GM18499 (cell line): ENCODE results near the gene B4GALT5.
A peak's percentile ranks its signal among the peaks of the same experiment; 100 is the strongest.

ENCODE experiments used
- ATAC-seq: cut with Tn5 transposase; IDR thresholded peaks from one replicate; pipeline ENCODE4 v1.9.1; 2021; ENCODE audit warnings: moderate number of reproducible peaks; ENCODE audit not compliant: insufficient read depth, unreplicated experiment

The B4GALT5 gene

DNA sequence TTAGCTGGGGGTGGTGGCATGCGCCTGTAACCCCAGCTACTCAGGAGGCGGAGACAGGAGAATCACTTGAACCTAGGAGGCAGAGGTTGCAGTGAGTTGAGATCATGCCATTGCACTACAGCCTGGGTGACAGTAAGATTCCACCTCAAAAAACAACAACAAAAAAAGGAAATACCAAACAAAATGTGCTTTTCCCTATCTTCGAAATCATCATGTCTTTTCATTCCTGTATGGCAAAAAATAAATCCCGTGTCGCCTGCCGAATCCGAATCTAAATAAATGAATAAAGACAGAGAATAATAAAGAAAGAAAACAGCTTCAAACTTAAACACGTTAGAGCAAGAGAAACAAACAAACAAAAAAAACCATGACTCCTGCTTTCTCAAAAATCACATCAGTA lies 11.8 kb downstream of the B4GALT5 start:
- ATAC-seq: no peak

- no peak for ATAC-seq
Measured at GRCh38 chr20:49701241-49701790, 12.4 kb downstream of the B4GALT5 start.

DNA sequence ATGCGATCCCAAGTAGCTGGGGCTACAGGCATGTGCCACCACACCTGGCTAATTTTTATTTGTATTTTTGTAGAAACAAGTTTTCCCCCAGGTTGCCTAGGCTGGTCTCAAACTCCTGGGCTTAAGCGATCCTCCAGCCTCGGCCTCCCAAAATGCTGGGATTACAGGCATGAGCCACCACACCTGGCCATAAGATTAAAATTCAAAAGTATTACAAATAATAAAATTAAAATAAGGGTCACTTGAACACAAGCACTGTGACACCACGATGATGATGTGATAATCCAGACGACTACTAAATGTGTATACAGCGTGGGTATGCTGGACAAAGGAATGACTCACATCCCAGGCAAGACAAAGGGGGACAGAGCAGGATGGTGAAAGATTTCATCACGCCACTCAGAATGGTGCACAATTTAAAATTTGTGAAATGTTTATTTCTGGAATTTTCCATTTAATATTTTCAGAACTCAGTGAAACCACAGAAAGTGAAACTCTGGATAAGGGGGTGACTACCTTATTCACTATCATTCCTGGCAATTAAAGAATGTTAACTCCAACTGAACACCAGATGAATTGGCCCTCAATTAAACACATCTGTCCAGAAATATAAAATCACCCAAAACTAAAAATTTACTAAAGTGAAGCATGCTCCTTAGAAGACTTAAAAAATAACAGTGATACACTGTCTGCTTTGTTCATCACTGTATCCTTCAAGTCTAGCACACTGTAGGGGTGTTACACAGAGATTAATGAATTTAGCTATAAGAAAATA lies 13.1 kb downstream of the B4GALT5 start:
- no peak for ATAC-seq

DNA sequence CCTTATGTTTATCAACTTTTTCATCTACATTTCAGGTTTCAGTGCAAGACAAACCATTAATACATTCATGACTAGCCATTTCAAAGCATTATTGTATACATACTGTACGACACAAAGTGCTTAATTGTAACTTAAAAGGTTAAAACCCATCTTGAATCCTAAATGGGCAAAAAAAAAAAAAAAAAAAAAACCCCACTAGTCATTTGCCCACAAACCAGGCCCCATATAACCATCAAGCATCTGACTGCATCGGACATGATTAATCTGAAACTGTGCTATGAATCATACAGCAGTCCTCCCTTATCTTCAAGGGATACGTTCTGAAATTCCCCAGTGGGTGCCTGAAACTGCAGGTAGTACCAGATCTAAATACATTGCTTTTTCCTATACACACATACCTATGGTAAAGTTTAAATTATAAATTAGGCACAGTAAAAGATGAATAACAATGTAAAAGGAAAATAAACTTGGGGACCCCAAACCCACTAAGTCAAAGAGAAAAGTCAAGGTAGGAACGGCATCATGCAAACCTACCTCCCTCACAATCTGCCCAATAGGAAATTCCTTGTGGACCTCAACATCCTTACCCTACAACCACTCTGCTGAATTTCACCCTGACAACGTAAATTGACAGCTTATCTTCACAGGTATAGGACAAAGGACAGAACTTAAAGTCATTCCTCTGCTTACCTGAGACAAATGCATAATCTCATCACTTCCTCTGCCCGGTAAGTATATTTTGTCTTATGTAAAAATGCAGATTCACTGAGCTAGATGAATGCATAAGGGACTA lies 14.3 kb downstream of the B4GALT5 start:
- peak; percentile 82 for ATAC-seq

DNA sequence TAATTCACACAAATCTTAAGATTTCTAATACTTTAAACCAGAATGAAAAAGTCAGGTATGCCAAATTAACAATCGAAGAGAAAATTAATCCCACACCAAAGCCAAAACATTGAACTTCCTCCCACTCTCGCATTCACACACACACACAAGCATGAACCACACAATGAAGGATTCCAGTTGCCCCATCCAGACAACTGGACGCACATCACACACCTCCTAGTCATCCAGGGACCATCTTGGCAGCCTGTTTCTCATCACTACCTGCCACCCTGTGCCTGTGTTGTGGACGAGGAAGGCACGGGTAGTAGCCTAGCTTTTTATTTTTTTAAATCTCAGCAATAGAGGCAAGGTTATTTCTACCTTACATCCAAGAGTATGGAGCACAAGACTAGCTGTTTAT lies 15.2 kb downstream of the B4GALT5 start:
- ATAC-seq: no peak

DNA sequence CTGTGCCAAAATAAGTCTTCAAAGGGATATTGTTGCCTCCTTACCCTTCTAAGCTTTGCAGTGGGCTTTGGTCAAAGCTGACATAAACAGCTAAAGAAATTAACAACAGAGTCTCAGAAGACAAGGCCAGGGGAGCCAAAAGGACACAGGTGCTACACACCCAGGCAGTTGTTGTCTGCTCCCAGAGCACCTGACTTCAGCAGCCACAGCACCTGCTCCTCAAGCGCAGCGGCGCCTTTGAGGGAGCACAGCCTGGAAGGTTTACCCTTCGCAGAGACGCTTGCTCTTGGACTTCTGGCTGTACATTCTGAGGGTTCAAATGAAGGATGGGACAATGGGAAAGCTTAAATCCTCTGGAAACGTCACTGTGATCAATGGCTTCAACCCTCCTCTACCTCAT lies 16.6 kb downstream of the B4GALT5 start:
- ATAC-seq: no peak

DNA sequence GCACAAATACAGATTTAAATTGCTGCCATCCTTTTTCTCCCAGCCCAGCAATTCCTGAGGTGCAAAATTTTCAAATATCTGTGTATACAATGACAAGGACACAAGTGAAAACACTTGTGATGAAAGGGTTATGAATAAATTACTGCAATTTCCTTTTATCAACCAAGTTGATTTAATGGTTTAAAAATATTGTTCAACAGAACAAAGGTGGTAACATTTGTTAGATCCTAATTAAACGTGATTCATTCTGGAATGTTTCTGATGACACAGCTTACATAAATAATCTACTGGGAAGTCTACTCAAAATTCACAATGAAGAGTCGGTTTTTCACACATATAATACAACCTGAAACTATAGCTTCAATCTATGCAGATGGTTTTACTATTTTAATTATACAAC lies 17.1 kb downstream of the B4GALT5 start:
- ATAC-seq: no peak

- ATAC-seq: no peak
Measured at GRCh38 chr20:49695830-49696229, 17.8 kb downstream of the B4GALT5 start.

GRCh38 chr20:49694450-49695071 lies 19.1 kb downstream of the B4GALT5 start:
- no peak for ATAC-seq

GRCh38 chr20:49693435-49694171 lies 20.1 kb downstream of the B4GALT5 start:
- ATAC-seq: no peak

DNA sequence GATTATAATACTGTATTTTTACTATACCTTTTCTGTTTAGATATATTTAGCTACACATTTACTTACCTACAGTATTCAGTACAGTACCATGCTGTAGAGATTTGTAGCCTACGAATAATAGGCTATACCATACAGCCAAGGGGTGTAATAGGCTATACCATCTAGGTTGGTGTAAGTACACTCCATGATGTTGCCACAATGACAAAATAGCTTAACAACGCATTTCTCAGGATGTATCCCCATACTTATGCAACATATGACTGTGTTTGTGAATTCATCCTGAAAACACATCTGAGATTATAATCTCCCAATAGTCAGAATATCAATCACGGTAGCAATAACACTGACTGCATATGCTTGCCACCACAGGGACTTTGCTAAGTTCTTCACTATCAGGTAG lies 20.7 kb downstream of the B4GALT5 start:
- ATAC-seq: no peak

- ATAC-seq: no peak
Measured at GRCh38 chr20:49691818-49692568, 21.7 kb downstream of the B4GALT5 start.

DNA sequence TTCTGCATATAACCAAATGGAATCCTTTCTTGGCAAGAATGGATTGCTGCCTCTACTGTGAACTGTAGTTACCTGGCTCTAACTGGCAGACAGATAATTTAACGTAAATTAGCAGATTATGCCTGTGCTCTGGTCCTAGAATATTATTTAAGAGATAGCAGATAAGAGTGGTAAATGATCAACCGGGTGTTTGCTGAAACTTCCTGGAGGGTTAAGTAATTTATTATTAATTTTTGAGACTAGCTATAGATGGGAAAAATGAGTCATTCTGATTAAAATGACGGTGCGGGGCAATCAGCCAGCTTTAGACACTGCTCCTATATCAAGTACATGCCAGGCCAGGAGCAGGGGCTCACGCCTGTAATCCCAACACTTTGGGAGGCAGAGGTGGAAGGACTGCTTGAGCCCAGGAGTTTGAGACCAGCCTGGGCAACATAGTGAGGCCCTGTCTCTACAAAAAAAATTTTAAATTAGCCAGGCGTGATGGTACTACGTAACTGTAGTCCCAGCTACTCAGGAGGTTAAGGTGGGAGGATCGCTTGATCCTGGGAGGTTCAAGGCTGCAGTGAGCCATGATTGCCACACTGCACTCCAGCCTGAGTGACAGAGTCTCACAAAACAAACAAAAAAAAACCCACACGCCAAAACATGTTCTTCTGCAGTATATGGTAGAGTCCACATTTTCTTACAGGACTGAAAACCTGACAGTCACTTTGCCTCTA lies 22.6 kb downstream of the B4GALT5 start:
- ATAC-seq: no peak

DNA sequence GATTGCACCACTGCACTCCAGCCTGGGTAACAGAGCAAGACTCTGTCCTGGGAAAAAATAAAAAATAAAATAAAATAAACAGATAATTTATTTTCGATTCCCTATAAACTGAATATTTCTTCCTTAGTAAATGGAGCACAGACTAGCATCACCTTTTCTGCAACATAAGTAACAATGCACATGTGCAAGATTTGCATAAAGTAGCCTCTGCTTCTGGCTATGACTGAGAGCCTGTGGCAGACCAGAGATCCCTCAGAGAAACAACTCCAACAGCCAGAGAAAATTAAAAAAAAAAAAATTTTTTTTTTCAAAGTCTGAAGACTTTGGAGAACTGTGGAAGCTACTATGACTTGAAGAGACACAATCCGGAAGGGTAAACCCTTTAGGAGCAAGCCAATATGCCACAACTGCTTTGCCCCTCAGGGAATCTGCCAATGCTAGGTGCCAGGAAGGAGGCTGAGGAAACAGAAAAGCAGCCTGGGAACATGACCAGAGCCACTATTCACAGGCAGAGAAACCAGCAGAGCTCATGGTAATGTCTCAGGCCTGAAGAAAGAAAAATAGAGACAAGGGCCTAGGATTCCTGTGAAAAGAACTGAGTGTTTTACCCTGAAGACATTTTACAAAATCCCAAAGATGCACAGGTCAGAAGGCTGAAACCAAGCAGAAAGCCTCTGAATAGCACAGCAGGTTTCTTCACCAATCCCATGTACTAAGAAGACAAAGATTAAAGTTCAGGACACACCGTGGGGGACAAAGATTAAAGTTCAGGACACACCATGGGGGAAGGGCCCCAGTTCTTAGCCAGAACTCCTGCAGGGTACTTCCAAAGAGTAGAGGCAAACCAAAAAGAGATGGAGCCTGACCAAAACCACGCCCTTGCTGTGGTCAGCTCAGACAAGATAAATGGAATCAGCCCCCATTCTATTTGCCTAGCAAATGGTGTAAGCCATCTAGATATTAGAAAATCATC lies 25.8 kb downstream of the B4GALT5 start:
- no peak for ATAC-seq

DNA sequence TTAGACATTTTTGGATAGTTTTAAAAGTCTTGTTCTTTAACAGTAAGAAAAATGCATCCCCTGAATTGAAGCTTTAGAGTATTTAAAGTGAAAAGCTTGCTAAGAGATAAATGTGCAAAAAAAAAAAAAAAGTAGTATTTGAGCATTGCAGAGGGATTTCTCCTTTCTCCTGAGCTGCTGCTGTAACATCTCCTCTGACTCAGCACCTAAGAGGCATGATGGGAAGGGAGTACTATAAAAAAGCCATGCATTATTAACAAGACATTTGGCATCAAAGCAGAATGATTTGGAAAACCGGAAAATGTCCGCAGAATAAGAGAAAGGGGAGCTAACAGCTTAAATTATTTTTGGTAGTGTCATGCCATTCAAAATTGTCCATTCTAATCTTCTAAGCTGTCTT lies 27.9 kb downstream of the B4GALT5 start:
- no peak for ATAC-seq

DNA sequence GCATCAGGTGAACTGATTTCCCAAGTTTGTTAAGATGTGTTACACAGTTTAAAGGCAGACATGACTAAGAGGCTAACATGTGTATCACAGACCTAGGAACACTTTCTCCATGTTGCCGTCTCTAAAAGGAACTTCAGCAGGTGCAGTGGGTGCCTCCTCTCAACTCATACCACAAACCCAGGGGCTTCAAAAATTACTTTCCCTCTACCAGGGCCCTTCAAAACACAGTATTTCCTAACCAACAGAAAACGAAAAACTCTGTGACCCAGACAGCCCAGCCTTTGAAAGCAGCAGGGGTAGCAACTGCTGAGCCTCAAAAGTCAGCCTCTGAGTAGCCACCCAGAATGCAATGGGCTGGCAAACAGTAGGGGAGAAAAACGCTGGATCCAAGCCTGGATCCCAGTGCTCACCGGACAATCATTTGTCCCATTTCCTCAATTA lies 28.5 kb downstream of the B4GALT5 start:
- ATAC-seq: no peak

GRCh38 chr20:49684335-49684997 lies 29.2 kb downstream of the B4GALT5 start:
- ATAC-seq: no peak
